Erythroblast (primary cell): Measurements from ENCODE around the gene DIPK1B.

Experiments used
- GATA1 ChIP-seq: IDR thresholded peaks from 2 replicates; pipeline ENCODE4 v1.6.1; 2011; ENCODE audit warnings: low read depth, mild to moderate bottlenecking, control low read depth, low read length, moderate library complexity
- POLR2A ChIP-seq: IDR thresholded peaks from 2 replicates; pipeline ENCODE4 v1.6.1; 2011; ENCODE audit warnings: mild to moderate bottlenecking, low read length

DNA sequence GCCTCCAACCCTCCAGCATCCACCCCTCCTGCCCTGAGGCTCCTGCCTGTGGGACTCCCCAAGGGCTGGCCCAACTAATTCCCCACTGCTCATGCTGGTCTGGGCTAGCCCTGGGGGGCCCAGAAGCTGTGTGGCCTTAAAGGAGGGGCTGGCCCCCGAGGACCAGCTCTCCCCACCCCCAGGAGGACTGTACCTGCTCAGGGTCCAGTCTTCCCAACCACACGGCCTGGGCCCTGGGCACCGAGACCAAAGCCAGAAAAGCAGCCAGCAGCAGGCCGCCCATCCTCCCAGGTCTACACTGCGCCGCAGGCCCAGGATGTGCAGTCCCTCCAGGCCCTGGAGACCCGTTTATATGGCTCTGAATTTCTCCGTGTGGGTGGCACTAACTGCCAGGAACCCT is 35.8 kb downstream of the DIPK1B start, which contains the start of gene LCN6:
- no peak for TF ChIP-seq POLR2A
- no peak for TF ChIP-seq GATA1
